Ovary (tissue), 9 donors: ENCODE data around the gene SCAPER. TPM values are rescaled to one million over a fixed set of nuclear protein-coding genes. Genes with fewer than 3 reads are reported as not detected.

Experiments
- DNase-seq, 5 donors: peaks; one replicate each; pipeline ENCODE4 v3.0.0-alpha.2; 2019 to 2020
- H3K27ac ChIP-seq, 2 donors: fragments of 200-600 bp; one replicate each; pipeline versions ENCODE4 v1.5.1 to v1.8.0; 2019 to 2022
- H3K27me3 ChIP-seq: fragments of 200-600 bp; one replicate; pipeline ENCODE4 v1.8.0; 2022
- H3K36me3 ChIP-seq: fragments of 200-600 bp; sonication (generic); one replicate; pipeline ENCODE4 v1.5.1; 2019
- H3K4me1 ChIP-seq: one replicate; pipeline ENCODE4 v1.8.1; 2013; ENCODE audit warnings: mild to moderate bottlenecking, moderate library complexity; ENCODE audit not compliant: insufficient read depth
- H3K4me3 ChIP-seq: fragments of 200-600 bp; sonication (generic); one replicate; pipeline ENCODE4 v1.5.1; 2017
- H3K9me3 ChIP-seq, 2 donors: fragments of 200-600 bp in 1 of 2; sonication (generic) in 1 of 2; one replicate each; pipeline versions ENCODE4 v1.5.1 to v1.8.1; 2013 to 2019; ENCODE audit warnings: mild to moderate bottlenecking in 1 of 2, moderate library complexity in 1 of 2
- CTCF ChIP-seq, 3 donors: fragments of 450-650 bp in 2 of 3; fragments of 200-600 bp in 1 of 3; IDR thresholded peaks; one replicate each; pipeline versions ENCODE4 v1.5.1 to v1.8.0; 2016 to 2022; ENCODE audit warnings: antibody characterized with exemption in 3 of 3, mild to moderate bottlenecking in 1 of 3
- EP300 ChIP-seq: sonication (generic); formaldehyde crosslinking; IDR thresholded peaks from one replicate; pipeline ENCODE4 v1.6.1; 2017; ENCODE audit warnings: antibody characterized with exemption
- POLR2A ChIP-seq: fragments of 450-650 bp; IDR thresholded peaks from one replicate; pipeline ENCODE4 v1.6.1; 2017; ENCODE audit warnings: antibody characterized with exemption, mild to moderate bottlenecking, moderate library complexity
- WGBS, 3 donors: extraction: QIAGEN DNeasy Blood & Tissue Kit in 1 of 3; methylation state at CpG; one replicate each; pipeline versions ENCODE4 v1.1.5 to v1.1.7; 2013 to 2017; 5-methylcytosine and 5-hydroxymethylcytosine counted together
- intact Hi-C, 4 donors: fragments of 100-400 bp; cut with DNase I; formaldehyde crosslinking; loops; one replicate each; pipeline versions ENCODE4 v1.11.0 to v1.15.1; 2022 to 2023
- polyA plus RNA-seq, 2 donors: library from polyadenylated mRNA; stranded (reverse); fragments of 200-250 nt in 1 of 2; fragments of 350-450 nt in 1 of 2; fragmentation: Illumina TruSeq in 1 of 2; extraction: RNeasy Lipid Tissue Mini Kit (QIAGEN cat#74804) in 1 of 2; gene quantifications; one replicate each; pipeline ENCODE4 v1.2.3, GENCODE V29; 2013 to 2014
- total RNA-seq, 7 donors: library from RNA; depleted of rRNA in 2 of 7; stranded (reverse); fragments of >200 nt in 2 of 7; fragmentation: NEBNext Ultra II Directional in 3 of 7; extraction: Animal tissue kit (Norgen Biotek cat#: 25700) in 3 of 7; gene quantifications; one replicate each; pipeline versions ENCODE4 v1.1.0 to v1.2.4, GENCODE V29; 2016 to 2023
- donor health status: DM: no; HTN: no; CAD: no; lungs with moderate emphysema.
- donor health status: DM: no; HTN: no; CAD: no.
- donor health status: Bipolar disorder and iron deficiency.
- donor health status: DM: yes; HTN: yes; CAD: no.
- donor health status: DM: no; HTN: no; CAD: no.
- donor health status: DM: yes; HTN: yes; CAD: no.

The SCAPER gene
- total and polyA plus RNA-seq, 9 donors = 13.7 to 45.8 (median 27.9) TPM

GRCh38 chr15:76337059-76337695 is 568.0 kb downstream of the SCAPER start:
- no peak for DNase-seq
- no peak overlapping the region for H3K27ac ChIP-seq
- no peak overlapping the region for H3K4me3 ChIP-seq
- intact Hi-C loops = no loop called here
- H3K9me3 ChIP-seq = no peaks in the 10 kb centered on the region
- no peak for TF ChIP-seq POLR2A
- no peak for TF ChIP-seq CTCF (IDR thresholded peaks at IDR 0.05)
- no peak for TF ChIP-seq EP300
- 9 to 12% (median 10%) methylated on average over 25 of the region's 25 CpGs for WGBS, 3 donors
- H3K36me3 ChIP-seq = no peaks in the 10 kb centered on the region
- H3K4me1 ChIP-seq = peaks cover 14% of the 10 kb centered on the region
- peaks cover 20% of the 10 kb centered on the region for H3K27me3 ChIP-seq

GRCh38 chr15:76336254-76337058 is 568.7 kb downstream of the SCAPER start, which contains the start of gene ISL2:
Gene ISL2 (plus strand): TSS chr15:76336773. CDS start chr15:76336884, 111 bp downstream.
- intact Hi-C loops = no loop called here
- peaks cover 14% of the 10 kb centered on the region for H3K4me1 ChIP-seq
- peak in 1 of 5 donors; percentile 38 for DNase-seq

GRCh38 chr15:76335307-76336253 is 569.6 kb downstream of the SCAPER start:
- TF ChIP-seq CTCF (IDR thresholded peaks at IDR 0.05) (no peak), POLR2A (no peak), EP300 (no peak)
- DNase-seq = no peak
- H3K4me3 ChIP-seq = no peak overlapping the region
- 13 to 14% (median 14%) methylated on average over 39 of the region's 39 CpGs for WGBS, 3 donors
- peaks cover 10% of the 10 kb centered on the region for H3K4me1 ChIP-seq
- H3K36me3 ChIP-seq = no peaks in the 10 kb centered on the region
- intact Hi-C loops = no loop called here
- no peak overlapping the region for H3K27ac ChIP-seq
- peaks cover 20% of the 10 kb centered on the region for H3K27me3 ChIP-seq
- H3K9me3 ChIP-seq = no peaks in the 10 kb centered on the region

More at GRCh38 chr15:76336254-76337058, 568.7 kb downstream of the SCAPER start, which contains the start of gene ISL2:
- Histone ChIP-seq H3K27ac (no peak within 1 kb of the TSS), H3K36me3 (no peaks in the 10 kb centered on the region), H3K4me3 (no peak within 1 kb of the TSS), H3K9me3 (no peaks in the 10 kb centered on the region), H3K27me3 (peaks cover 20% of the 10 kb centered on the region)
- TF ChIP-seq EP300 = no peak
- no peak for TF ChIP-seq POLR2A
- TF ChIP-seq CTCF (IDR thresholded peaks at IDR 0.05) = no peak
- WGBS, 3 donors = 8 to 9% (median 9%) methylated on average over 40 of the region's 40 CpGs
